Progenitor cell of endocrine pancreas (in vitro differentiated cells): ENCODE measurements around the gene ZDHHC14. TPM values are rescaled to one million over a fixed set of nuclear protein-coding genes. Genes with fewer than 3 reads are reported as not detected.

Experiments
- DNase-seq: peaks from one replicate; pipeline ENCODE4 v3.0.0; 2021; ENCODE audit warnings: low spot score; ENCODE audit not compliant: unreplicated experiment
- H3K27ac Mint-ChIP-seq: 2 replicates; pipeline ENCODE4 v1.8.0; 2021; ENCODE audit warnings: mild to moderate bottlenecking, moderate library complexity, mixed read lengths
- H3K27me3 Mint-ChIP-seq: 2 replicates; pipeline ENCODE4 v1.8.0; 2021; ENCODE audit warnings: mixed read lengths
- H3K36me3 Mint-ChIP-seq: 2 replicates; pipeline ENCODE4 v1.8.0; 2022; ENCODE audit warnings: mixed read lengths; ENCODE audit not compliant: insufficient read depth
- H3K4me1 Mint-ChIP-seq: 2 replicates; pipeline ENCODE4 v1.8.0; 2021; ENCODE audit warnings: low read depth, mixed read lengths
- H3K4me3 Mint-ChIP-seq: 2 replicates; pipeline ENCODE4 v1.8.0; 2021; ENCODE audit warnings: low read depth, mild to moderate bottlenecking, moderate library complexity, mixed read lengths
- H3K9me3 Mint-ChIP-seq: 2 replicates; pipeline ENCODE4 v1.8.0; 2021; ENCODE audit warnings: low read depth, mixed read lengths
- CTCF ChIP-seq: fragments of 200-600 bp; sonication (generic); IDR thresholded peaks from one replicate; pipeline ENCODE4 v1.5.0; 2021; ENCODE audit warnings: antibody characterized with exemption, mild to moderate bottlenecking; ENCODE audit not compliant: unreplicated experiment
- total RNA-seq: library from RNA; stranded (reverse); gene quantifications from 2 replicates; pipeline ENCODE4 v1.2.1, GENCODE V29; 2021

The ZDHHC14 gene
- total RNA-seq, 1 donor from 2014 or later = 9.0 TPM

GRCh38 chr6:157650801-157651200 is 269.8 kb downstream of the ZDHHC14 start:
- no peak for DNase-seq
- Mint-ChIP-seq H3K9me3 (no peaks in the 10 kb centered on the region), H3K4me1 (no peaks in the 10 kb centered on the region), H3K27me3 (peaks cover 2% of the 10 kb centered on the region), H3K4me3 (no peak overlapping the region), H3K36me3 (peaks cover 1% of the 10 kb centered on the region), H3K27ac (no peak overlapping the region)
- no peak for TF ChIP-seq CTCF

- no peak overlapping the region for H3K27ac Mint-ChIP-seq
Measured at GRCh38 chr6:157651731-157652490, 270.9 kb downstream of the ZDHHC14 start.

GRCh38 chr6:157652601-157653363 is 271.8 kb downstream of the ZDHHC14 start:
- H3K9me3 Mint-ChIP-seq = no peaks in the 10 kb centered on the region
- no peak overlapping the region for H3K27ac Mint-ChIP-seq
- no peak for TF ChIP-seq CTCF
- no peak overlapping the region for H3K4me3 Mint-ChIP-seq
- H3K4me1 Mint-ChIP-seq = no peaks in the 10 kb centered on the region
- H3K27me3 Mint-ChIP-seq = peaks cover 2% of the 10 kb centered on the region
- H3K36me3 Mint-ChIP-seq = peaks cover 1% of the 10 kb centered on the region
- no peak for DNase-seq

More at GRCh38 chr6:157651731-157652490, 270.9 kb downstream of the ZDHHC14 start:
- no peak for DNase-seq
- no peak for TF ChIP-seq CTCF
- Mint-ChIP-seq H3K27me3 (peaks cover 2% of the 10 kb centered on the region), H3K9me3 (no peaks in the 10 kb centered on the region), H3K36me3 (peaks cover 1% of the 10 kb centered on the region), H3K4me1 (no peaks in the 10 kb centered on the region), H3K4me3 (no peak overlapping the region)

- Mint-ChIP-seq H3K27ac (no peak overlapping the region), H3K4me3 (no peak overlapping the region), H3K27me3 (peaks cover 2% of the 10 kb centered on the region), H3K36me3 (peaks cover 1% of the 10 kb centered on the region), H3K9me3 (no peaks in the 10 kb centered on the region), H3K4me1 (no peaks in the 10 kb centered on the region)
- DNase-seq = no peak
- TF ChIP-seq CTCF = no peak
Measured at GRCh38 chr6:157653521-157653920, 272.5 kb downstream of the ZDHHC14 start.

GRCh38 chr6:157655139-157655538 is 274.1 kb downstream of the ZDHHC14 start:
- no peaks in the 10 kb centered on the region for H3K4me1 Mint-ChIP-seq

More at GRCh38 chr6:157655139-157655538, 274.1 kb downstream of the ZDHHC14 start:
- H3K36me3 Mint-ChIP-seq = peaks cover 1% of the 10 kb centered on the region
- no peaks in the 10 kb centered on the region for H3K9me3 Mint-ChIP-seq
- no peak overlapping the region for H3K27ac Mint-ChIP-seq
- no peak for TF ChIP-seq CTCF
- H3K4me3 Mint-ChIP-seq = no peak overlapping the region
- peaks cover 2% of the 10 kb centered on the region for H3K27me3 Mint-ChIP-seq
- no peak for DNase-seq
